Esophagus (tissue), 2 donors: ENCODE results near the gene ZNF609. TPM values are rescaled to one million over a fixed set of nuclear protein-coding genes. Genes with fewer than 3 reads are reported as not detected.

ENCODE experiments used
- H3K27ac ChIP-seq, 2 donors: one replicate each; pipeline ENCODE4 v1.5.1; 2013; ENCODE audit warnings: low read depth in 2 of 2, mild to moderate bottlenecking in 2 of 2, inconsistent platforms in 1 of 2, low read length in 1 of 2, moderate library complexity in 1 of 2
- H3K27me3 ChIP-seq, 2 donors: one replicate each; pipeline ENCODE4 v1.6.1; 2013; ENCODE audit warnings: low read length in 2 of 2, control low read depth in 1 of 2, mild to moderate bottlenecking in 1 of 2; ENCODE audit not compliant: insufficient read depth in 2 of 2, control insufficient read depth in 1 of 2
- H3K36me3 ChIP-seq, 2 donors: one replicate each; pipeline ENCODE4 v1.6.1; 2013; ENCODE audit warnings: low read length in 1 of 2; ENCODE audit not compliant: control insufficient read depth in 2 of 2, insufficient read depth in 2 of 2
- H3K4me1 ChIP-seq, 2 donors: one replicate each; pipeline ENCODE4 v1.6.1; 2013; ENCODE audit warnings: low read length in 1 of 2; ENCODE audit not compliant: control insufficient read depth in 2 of 2, insufficient read depth in 2 of 2
- H3K4me3 ChIP-seq, 2 donors: one replicate each; pipeline ENCODE4 v1.5.1; 2013; ENCODE audit warnings: low read length in 2 of 2, mild to moderate bottlenecking in 2 of 2, low read depth in 1 of 2, moderate library complexity in 1 of 2
- H3K9me3 ChIP-seq, 2 donors: one replicate each; pipeline ENCODE4 v1.6.1; 2013; ENCODE audit warnings: mild to moderate bottlenecking in 2 of 2, low read depth in 1 of 2, low read length in 1 of 2, moderate library complexity in 1 of 2; ENCODE audit not compliant: control insufficient read depth in 2 of 2, insufficient read depth in 1 of 2
- WGBS, 2 donors: extraction: QIAGEN DNeasy Blood & Tissue Kit; methylation state at CpG; one replicate each; pipeline ENCODE4 v1.1.7; 2013; 5-methylcytosine and 5-hydroxymethylcytosine counted together
- polyA plus RNA-seq, 2 donors: library from polyadenylated mRNA; stranded (reverse); fragments of 200-250 nt; gene quantifications; one replicate each; pipeline ENCODE4 v1.2.3, GENCODE V29; 2013
- donor health status: healthy with polysubstance abuse.
- donor health status: Bipolar disorder and iron deficiency.

The ZNF609 gene
- polyA plus RNA-seq, 2 donors, result 3.5 to 4.1 TPM

DNA sequence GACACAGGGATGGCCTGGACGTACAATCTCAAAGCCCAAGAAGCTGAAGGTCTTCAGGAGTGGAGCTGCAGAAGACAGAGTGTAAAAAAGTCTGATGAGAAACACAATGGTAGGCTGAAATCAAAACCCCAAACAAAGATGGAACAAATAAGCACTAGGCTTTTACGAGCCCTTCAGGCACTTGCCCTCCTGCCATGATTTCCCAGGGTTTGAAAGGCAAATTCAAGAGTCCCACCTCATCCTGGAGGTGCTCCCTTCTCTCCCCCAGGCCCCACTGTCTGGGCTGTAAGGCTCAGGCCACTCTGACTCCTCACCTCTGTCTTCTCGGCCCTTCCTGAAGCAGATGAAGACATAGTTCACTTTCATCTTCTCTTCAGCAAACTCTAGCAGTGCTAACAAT is 228.4 kb downstream of the ZNF609 start:
- no peaks in the 10 kb centered on the region for H3K9me3 ChIP-seq
- H3K27me3 ChIP-seq, result no peaks in the 10 kb centered on the region
- H3K27ac ChIP-seq, result no peak overlapping the region
- H3K4me3 ChIP-seq, result no peak overlapping the region
- peaks cover 12 to 19% of the 10 kb centered on the region in 2 donors for H3K36me3 ChIP-seq
- H3K4me1 ChIP-seq, result no peaks in the 10 kb centered on the region
- 80 to 83% methylated on average over 3 of the region's 3 CpGs for WGBS, 2 donors

DNA sequence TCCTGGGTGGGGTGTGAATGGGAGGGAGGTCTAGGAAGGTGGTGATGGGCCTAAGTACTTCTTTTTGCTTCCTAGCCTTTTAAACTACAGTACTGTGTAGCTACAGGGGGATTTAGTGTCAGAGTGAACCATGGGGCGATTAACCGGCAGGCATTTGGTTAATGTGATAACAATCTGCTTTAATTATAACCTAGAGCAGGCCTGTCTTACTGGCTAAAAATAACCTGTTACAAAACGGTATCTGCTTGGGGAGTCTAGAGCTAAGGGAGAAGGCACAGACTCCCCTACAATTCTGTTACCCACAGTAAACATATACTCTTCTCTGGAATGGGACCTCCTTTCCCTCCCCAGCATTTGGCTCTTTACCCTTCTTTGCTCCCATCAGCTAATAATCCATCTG is 229.6 kb downstream of the ZNF609 start:
- no peak overlapping the region for H3K27ac ChIP-seq
- H3K4me3 ChIP-seq, result no peak overlapping the region
- H3K27me3 ChIP-seq, result no peaks in the 10 kb centered on the region
- peaks cover 10 to 17% of the 10 kb centered on the region in 2 donors for H3K36me3 ChIP-seq
- 56 to 60% methylated on average over 3 of the region's 3 CpGs for WGBS, 2 donors
- H3K9me3 ChIP-seq, result no peaks in the 10 kb centered on the region
- H3K4me1 ChIP-seq, result no peaks in the 10 kb centered on the region

DNA sequence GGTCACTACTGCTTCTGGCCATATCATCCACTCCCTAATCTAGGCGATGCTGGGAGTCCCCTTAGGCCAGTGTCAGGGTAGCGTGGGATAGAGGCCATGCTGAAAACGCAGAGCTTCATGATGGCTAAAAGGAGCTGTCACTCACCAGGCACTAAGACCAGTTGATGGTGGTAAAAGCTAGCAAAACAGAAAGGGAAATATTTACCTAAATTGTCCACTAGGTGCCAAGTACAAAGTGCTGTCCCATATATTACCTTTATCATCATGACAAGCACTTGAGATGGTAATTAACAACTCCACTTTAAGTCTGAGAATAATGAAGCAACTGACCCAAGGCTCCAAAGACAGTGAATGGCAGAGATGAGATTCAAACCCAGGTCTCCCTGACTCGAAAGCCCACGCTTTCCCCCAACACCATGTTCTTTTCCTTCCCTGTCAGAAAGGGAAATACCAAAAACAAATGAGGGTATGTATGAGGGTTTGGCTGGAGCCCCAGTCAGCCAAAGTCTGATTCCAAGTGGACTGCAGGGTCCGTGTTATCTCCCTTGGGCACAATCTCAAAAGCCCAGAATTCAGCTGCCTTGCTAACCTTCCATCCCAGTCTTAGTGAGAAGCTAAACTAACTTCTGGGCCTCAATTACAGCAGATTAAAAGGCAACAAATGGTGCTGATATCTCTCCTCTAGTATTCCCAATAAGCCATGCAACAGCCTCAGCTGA is 230.4 kb downstream of the ZNF609 start:
- Histone ChIP-seq H3K27me3 (no peaks in the 10 kb centered on the region), H3K27ac (no peak overlapping the region), H3K36me3 (peaks cover 10 to 17% of the 10 kb centered on the region in 2 donors), H3K9me3 (no peaks in the 10 kb centered on the region), H3K4me3 (no peak overlapping the region), H3K4me1 (no peaks in the 10 kb centered on the region)
- WGBS, 2 donors, result 71 to 72% methylated on average over 6 of the region's 6 CpGs

DNA sequence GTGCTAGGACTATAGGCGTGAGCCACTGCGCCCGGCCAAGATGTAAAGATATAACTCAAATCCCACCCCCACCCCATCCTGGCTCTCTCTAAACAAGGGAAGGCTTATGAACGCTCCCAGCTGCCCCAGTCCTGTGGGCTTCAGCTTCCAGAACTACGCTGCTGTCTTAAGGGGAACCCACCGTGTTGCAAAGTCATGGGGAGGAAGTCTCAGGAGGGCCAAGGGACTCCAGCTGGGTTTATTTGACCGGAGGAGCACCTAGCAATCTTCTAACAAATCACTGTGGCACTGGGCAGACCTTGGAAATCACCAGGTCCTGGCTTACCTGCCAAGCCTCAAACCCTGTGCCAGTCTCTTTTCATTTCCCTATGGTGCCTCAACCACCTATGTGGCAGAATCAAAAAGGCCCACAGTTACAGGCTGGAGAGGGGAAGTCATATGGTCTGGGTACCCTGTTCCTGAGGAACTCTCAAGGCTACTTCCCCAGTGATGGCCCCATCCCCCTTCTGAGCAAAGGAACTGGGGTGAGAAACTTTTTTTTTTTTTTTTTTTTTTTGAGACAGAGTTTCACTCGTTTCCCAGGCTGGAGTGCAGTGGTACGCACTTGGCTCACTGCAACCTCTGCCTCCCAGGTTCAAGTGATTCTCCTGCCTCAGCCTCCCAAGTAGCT is 231.7 kb downstream of the ZNF609 start:
- H3K27me3 ChIP-seq, result no peaks in the 10 kb centered on the region
- H3K36me3 ChIP-seq, result peaks cover 7 to 15% of the 10 kb centered on the region in 2 donors
- H3K27ac ChIP-seq, result peak overlapping the region; percentile 5 to 54
- WGBS, 2 donors, result 81% methylated on average over 9 of the region's 9 CpGs
- no peaks in the 10 kb centered on the region for H3K4me1 ChIP-seq
- H3K4me3 ChIP-seq, result no peak overlapping the region
- H3K9me3 ChIP-seq, result no peaks in the 10 kb centered on the region

DNA sequence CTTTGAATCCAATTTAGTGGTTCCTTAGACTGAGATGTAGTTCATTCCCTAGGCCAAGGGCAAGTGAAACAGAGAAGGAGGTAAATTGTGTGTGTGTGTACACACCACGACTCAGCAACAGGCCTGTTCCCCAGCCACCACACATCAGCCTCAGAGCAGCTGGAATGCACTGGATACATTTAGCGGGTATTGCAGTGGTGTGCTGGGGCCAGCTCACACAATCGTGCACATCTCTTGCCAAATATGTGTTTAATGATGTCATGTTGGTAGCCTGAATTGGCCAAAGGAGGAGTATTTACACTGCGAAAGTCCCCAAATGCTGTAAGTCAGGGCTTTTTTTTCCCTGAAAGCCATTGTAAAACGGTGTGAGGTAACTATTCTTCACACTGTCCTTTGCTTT is 232.8 kb downstream of the ZNF609 start:
- WGBS, 2 donors, result 22 to 32% methylated on average over 5 of the region's 5 CpGs
- H3K9me3 ChIP-seq, result no peaks in the 10 kb centered on the region
- peak overlapping the region; percentile 6 to 53 for H3K27ac ChIP-seq
- H3K36me3 ChIP-seq, result peaks cover 3 to 15% of the 10 kb centered on the region in 2 donors
- no peaks in the 10 kb centered on the region for H3K27me3 ChIP-seq
- H3K4me3 ChIP-seq, result no peak overlapping the region
- H3K4me1 ChIP-seq, result peaks cover 0 to 4% of the 10 kb centered on the region in 2 donors

DNA sequence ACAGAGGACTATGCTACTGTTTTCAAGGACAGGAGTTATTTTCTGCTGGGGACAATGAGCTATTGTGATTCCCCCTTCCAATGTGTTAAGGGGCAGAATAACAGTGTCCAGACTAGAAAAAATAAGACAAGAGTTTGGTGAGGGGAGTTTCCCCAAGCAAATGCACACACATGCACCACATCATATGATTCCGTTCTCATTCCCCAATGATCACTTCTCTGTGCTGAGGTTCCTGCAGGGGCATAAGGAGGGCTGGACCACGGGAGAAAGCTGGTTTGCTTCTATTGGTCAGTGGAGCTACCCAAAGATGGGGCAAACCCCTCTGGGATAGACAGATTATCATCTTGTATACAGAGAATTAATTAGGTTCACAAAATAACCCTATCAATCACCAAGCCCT is 234.4 kb downstream of the ZNF609 start:
- H3K4me1 ChIP-seq, result peaks cover 0 to 4% of the 10 kb centered on the region in 2 donors
- H3K27ac ChIP-seq, result peak overlapping the region in 1 of 2 donors; percentile 9
- H3K4me3 ChIP-seq, result no peak overlapping the region
- no peaks in the 10 kb centered on the region for H3K9me3 ChIP-seq
- peaks cover 0 to 8% of the 10 kb centered on the region in 2 donors for H3K36me3 ChIP-seq
- whole genome bisulfite sequencing, 2 donors, result 74 to 85% methylated on average over 2 of the region's 2 CpGs
- H3K27me3 ChIP-seq, result no peaks in the 10 kb centered on the region

DNA sequence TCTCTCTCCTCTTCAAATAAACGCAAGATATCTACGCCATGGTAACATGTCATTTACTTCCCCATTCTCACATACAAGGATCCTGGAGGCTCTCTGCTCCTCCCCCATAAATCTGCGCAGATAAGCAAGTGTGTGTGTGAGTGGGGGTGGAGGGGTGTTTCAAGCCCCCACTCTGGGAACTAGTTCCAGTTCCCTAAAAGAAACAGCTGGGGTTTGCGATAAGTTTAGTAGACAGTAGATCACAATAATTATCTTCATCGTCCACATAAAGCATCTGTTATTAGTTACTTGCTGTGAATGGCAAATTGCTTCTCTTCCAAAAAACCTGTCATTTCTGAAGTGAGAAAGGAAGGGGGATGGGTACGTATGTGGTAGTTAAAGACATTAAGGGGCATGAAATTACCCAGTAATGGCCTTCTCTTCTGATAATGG is 235.2 kb downstream of the ZNF609 start:
- no peaks in the 10 kb centered on the region for H3K27me3 ChIP-seq
- H3K4me1 ChIP-seq, result peaks cover 0 to 12% of the 10 kb centered on the region in 2 donors
- no peaks in the 10 kb centered on the region for H3K9me3 ChIP-seq
- no peak overlapping the region for H3K4me3 ChIP-seq
- no peaks in the 10 kb centered on the region for H3K36me3 ChIP-seq
- no peak overlapping the region for H3K27ac ChIP-seq
- WGBS, 2 donors, result 62% methylated on average over 6 of the region's 6 CpGs

DNA sequence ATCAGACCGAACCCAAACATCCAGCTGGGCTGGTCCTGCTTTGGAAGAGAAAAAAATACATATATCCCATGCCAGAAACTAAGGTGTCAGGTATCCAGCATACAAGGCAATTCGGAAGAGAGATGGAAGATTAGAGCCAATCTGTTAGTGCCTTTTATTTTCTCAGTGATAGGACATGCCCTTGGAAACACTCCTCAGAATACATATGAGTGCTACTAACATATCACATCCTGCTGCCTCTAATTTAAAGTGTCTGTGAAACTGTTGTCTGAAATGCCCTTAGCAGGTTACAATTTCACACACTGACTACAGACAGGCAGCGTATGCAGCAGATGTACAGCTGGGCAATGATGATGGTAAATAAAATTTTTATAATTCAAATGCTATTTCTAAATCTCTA is 236.1 kb downstream of the ZNF609 start:
- H3K27ac ChIP-seq, result no peak overlapping the region

DNA sequence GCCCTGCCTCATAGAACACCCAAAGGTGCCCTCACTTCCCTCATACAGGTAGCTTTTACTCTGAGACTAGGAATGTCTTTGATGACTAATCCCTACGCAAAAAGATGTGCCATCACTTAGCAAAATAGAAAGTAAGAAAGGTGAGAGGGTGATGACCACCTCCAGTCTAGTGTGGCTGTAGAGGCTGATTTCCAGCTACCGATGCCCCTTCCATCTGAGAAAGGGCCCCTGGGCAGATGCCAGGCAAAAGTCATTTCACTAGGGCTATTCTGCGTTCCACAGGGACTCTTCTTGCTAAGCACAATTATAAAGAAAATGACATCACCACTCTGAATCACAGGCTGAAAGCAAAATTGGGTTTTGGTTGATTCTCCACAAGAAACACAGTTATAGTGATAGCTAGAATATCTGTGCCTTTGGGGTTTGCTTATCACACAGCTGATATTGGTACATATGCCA is 237.6 kb downstream of the ZNF609 start:
- Histone ChIP-seq H3K4me3 (no peak overlapping the region), H3K27ac (peak overlapping the region in 1 of 2 donors; percentile 50), H3K27me3 (no peaks in the 10 kb centered on the region), H3K4me1 (peaks cover 3 to 12% of the 10 kb centered on the region in 2 donors), H3K9me3 (no peaks in the 10 kb centered on the region), H3K36me3 (no peaks in the 10 kb centered on the region)
- 43 to 56% methylated on average over 3 of the region's 3 CpGs for WGBS, 2 donors

More for the DNA sequence above, 236.1 kb downstream of the ZNF609 start:
- Histone ChIP-seq H3K9me3 (no peaks in the 10 kb centered on the region), H3K36me3 (no peaks in the 10 kb centered on the region), H3K4me1 (peaks cover 3 to 12% of the 10 kb centered on the region in 2 donors), H3K4me3 (no peak overlapping the region), H3K27me3 (no peaks in the 10 kb centered on the region)
- 65 to 67% methylated on average over 3 of the region's 3 CpGs for WGBS, 2 donors
